MM.1S (cell line): Measurements from ENCODE around the gene SLC28A1.

ENCODE experiments used
- DNase-seq: peaks from one replicate; pipeline ENCODE4 v3.0.0-alpha.2; 2015
- H2AFZ ChIP-seq: fragments of 300-600 bp; sonication (generic); 2 replicates; pipeline ENCODE4 v1.6.0; 2016; ENCODE audit warnings: antibody characterized with exemption, low read length
- H3F3A ChIP-seq: fragments of 300-600 bp; sonication (generic); 2 replicates; pipeline ENCODE4 v1.6.1; 2016; ENCODE audit warnings: mild to moderate bottlenecking, antibody characterized with exemption, low read length, moderate library complexity, mixed read lengths; ENCODE audit not compliant: insufficient read depth
- H3K27ac ChIP-seq: fragments of 300-600 bp; sonication (generic); 2 replicates; pipeline ENCODE4 v1.5.1; 2016; ENCODE audit warnings: mild to moderate bottlenecking, low read length
- H3K27me3 ChIP-seq: fragments of 300-600 bp; sonication (generic); replicated peaks from 2 replicates; pipeline ENCODE4 v1.6.0; 2016; ENCODE audit warnings: low read length; ENCODE audit not compliant: insufficient read depth
- H3K36me3 ChIP-seq: fragments of 300-600 bp; sonication (generic); replicated peaks from 2 replicates; pipeline ENCODE4 v1.6.1; 2016; ENCODE audit warnings: mild to moderate bottlenecking, low read length, mixed read lengths; ENCODE audit not compliant: insufficient read depth
- H3K4me1 ChIP-seq: fragments of 300-600 bp; sonication (generic); 2 replicates; pipeline ENCODE4 v1.6.1; 2016; ENCODE audit warnings: low read length, mixed read lengths
- H3K4me2 ChIP-seq: fragments of 300-600 bp; sonication (generic); 2 replicates; pipeline ENCODE4 v1.6.0; 2016; ENCODE audit warnings: low read depth, low read length
- H3K4me3 ChIP-seq: fragments of 300-600 bp; sonication (generic); 2 replicates; pipeline ENCODE4 v1.5.1; 2016; ENCODE audit warnings: low read length, mixed read lengths
- H3K79me2 ChIP-seq: fragments of 300-600 bp; sonication (generic); 2 replicates; pipeline ENCODE4 v1.6.1; 2016; ENCODE audit warnings: mixed run types, low read length, mixed read lengths
- H3K9ac ChIP-seq: fragments of 300-600 bp; sonication (generic); 2 replicates; pipeline ENCODE4 v1.6.1; 2016; ENCODE audit warnings: low read length, mixed read lengths
- H3K9me2 ChIP-seq: fragments of 300-600 bp; sonication (generic); replicated peaks from 2 replicates; pipeline ENCODE4 v1.6.1; 2016; ENCODE audit warnings: mild to moderate bottlenecking, low read length, mixed read lengths; ENCODE audit not compliant: insufficient read depth
- H3K9me3 ChIP-seq: fragments of 300-600 bp; sonication (generic); replicated peaks from 2 replicates; pipeline ENCODE4 v1.6.1; 2016; ENCODE audit warnings: mild to moderate bottlenecking, low read length, mixed read lengths; ENCODE audit not compliant: insufficient read depth
- H4K20me1 ChIP-seq: fragments of 300-600 bp; sonication (generic); 2 replicates; pipeline ENCODE4 v1.6.1; 2016; ENCODE audit warnings: mild to moderate bottlenecking, low read length, moderate library complexity, mixed read lengths; ENCODE audit not compliant: insufficient read depth
- CTCF ChIP-seq: fragments of 300-600 bp; sonication (generic); IDR thresholded peaks from 2 replicates; pipeline ENCODE4 v1.5.1; 2016; ENCODE audit warnings: antibody characterized with exemption, low read length, mixed read lengths
- EZH2 ChIP-seq: fragments of 300-600 bp; sonication (generic); optimal IDR thresholded peaks from 2 replicates; pipeline ENCODE3; 2017; ENCODE audit warnings: low read depth, mild to moderate bottlenecking, antibody characterized with exemption, low read length, mixed read lengths
- EZH2phosphoT487 ChIP-seq: fragments of 300-600 bp; sonication (generic); IDR thresholded peaks from 2 replicates; pipeline ENCODE4 v1.6.1; 2018; ENCODE audit warnings: antibody characterized with exemption, low read length

SLC28A1 gene

DNA sequence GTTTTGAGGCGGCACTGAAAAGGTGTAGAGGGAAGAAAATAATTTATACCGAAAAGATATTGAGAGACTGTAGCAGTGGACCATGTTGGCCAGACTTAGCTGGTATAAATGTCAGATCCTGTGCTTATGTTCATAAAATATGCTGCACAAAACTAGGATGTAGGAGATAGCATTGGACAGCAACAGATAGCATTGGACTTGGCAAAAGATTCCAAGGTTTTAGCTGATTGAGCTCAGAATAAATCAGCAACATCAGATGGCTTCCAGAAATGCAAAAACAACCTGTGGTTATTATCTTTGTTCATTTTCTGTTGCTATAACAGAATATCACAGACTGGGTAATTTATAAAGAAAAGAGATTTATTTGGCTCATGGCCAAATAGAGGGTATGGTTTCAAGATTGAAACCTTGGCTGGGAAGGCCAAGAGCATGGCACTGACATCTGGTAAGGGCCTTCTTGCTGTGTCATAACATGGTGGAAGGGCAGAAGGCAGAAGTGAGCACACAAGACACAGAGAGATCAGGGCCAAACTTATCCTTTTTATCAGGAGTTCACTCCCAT is 34.7 kb downstream of the SLC28A1 start:
- Histone ChIP-seq H3K9me3 (no peaks in the 10 kb centered on the region), H3K79me2 (no peaks in the 10 kb centered on the region), H3F3A (no peaks in the 10 kb centered on the region), H3K27ac (no peak overlapping the region), H3K4me1 (peaks cover 15% of the 10 kb centered on the region), H3K27me3 (no peaks in the 10 kb centered on the region), H3K4me2 (no peak overlapping the region), H2AFZ (no peak overlapping the region), H3K4me3 (no peak overlapping the region), H3K9ac (no peak overlapping the region), H3K9me2 (no peaks in the 10 kb centered on the region), H4K20me1 (no peaks in the 10 kb centered on the region), H3K36me3 (no peaks in the 10 kb centered on the region)
- no peak for DNase-seq
- no peak for TF ChIP-seq CTCF
- TF ChIP-seq EZH2phosphoT487 = no peak
- TF ChIP-seq EZH2 = no peak

DNA sequence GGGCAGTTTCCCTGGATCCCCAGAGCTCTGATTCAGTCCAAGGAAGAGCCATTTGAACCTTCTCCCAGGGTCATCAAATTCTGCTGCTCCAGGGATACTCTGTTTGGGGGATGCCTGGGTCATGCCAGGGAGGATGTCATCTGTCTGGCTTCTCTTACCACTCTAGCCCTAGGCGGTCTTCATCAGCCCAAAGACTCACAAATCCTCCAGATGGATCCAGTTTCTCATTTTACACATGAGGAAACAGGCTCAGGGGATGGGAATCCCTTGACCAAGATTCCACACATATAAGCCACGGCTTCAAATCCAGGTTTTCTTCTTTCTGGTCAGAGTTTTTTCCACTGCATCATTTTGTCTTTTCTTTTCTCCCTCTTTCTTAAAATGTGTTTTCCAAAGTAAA is 36.7 kb downstream of the SLC28A1 start:
- no peaks in the 10 kb centered on the region for H4K20me1 ChIP-seq
- no peaks in the 10 kb centered on the region for H3K36me3 ChIP-seq
- no peak overlapping the region for H3K4me3 ChIP-seq
- TF ChIP-seq EZH2 (no peak), EZH2phosphoT487 (no peak), CTCF (no peak)
- H3K27me3 ChIP-seq = no peaks in the 10 kb centered on the region
- H3K27ac ChIP-seq = no peak overlapping the region
- H3K9me3 ChIP-seq = no peaks in the 10 kb centered on the region
- H3K9me2 ChIP-seq = no peaks in the 10 kb centered on the region
- H3F3A ChIP-seq = no peaks in the 10 kb centered on the region
- H3K9ac ChIP-seq = no peak overlapping the region
- H3K79me2 ChIP-seq = no peaks in the 10 kb centered on the region
- no peak overlapping the region for H2AFZ ChIP-seq
- H3K4me1 ChIP-seq = no peaks in the 10 kb centered on the region
- no peak overlapping the region for H3K4me2 ChIP-seq
- no peak for DNase-seq

GRCh38 chr15:84922530-84922929 is 38.1 kb downstream of the SLC28A1 start:
- no peak for DNase-seq
- no peaks in the 10 kb centered on the region for H3F3A ChIP-seq
- H3K36me3 ChIP-seq = no peaks in the 10 kb centered on the region
- no peaks in the 10 kb centered on the region for H4K20me1 ChIP-seq
- no peaks in the 10 kb centered on the region for H3K79me2 ChIP-seq
- H3K9me3 ChIP-seq = no peaks in the 10 kb centered on the region
- H3K4me1 ChIP-seq = no peaks in the 10 kb centered on the region
- H3K9ac ChIP-seq = no peak overlapping the region
- TF ChIP-seq EZH2 (no peak), CTCF (no peak), EZH2phosphoT487 (no peak)
- H3K4me2 ChIP-seq = no peak overlapping the region
- no peaks in the 10 kb centered on the region for H3K9me2 ChIP-seq
- H2AFZ ChIP-seq = no peak overlapping the region
- no peak overlapping the region for H3K27ac ChIP-seq
- H3K27me3 ChIP-seq = no peaks in the 10 kb centered on the region
- H3K4me3 ChIP-seq = no peak overlapping the region
